ENCODE data around the gene TCP11.

The TCP11 gene

GRCh38 chr6:35078226-35078850, 62.8 kb downstream of the TCP11 start:
- H3K9me3 ChIP-seq (ENCODE audit: control insufficient read depth in 2 of 2, low read length in 2 of 2): no peaks in the 10 kb centered on the region
- no peak overlapping the region for H3K4me3 ChIP-seq (ENCODE audit: low read length in 2 of 2)
- no peak overlapping the region for H3K9ac ChIP-seq (ENCODE audit: low read depth in 1 of 2, low read length in 2 of 2)
- no peaks in the 10 kb centered on the region for H3K27me3 ChIP-seq (ENCODE audit: control insufficient read depth in 2 of 2, insufficient read depth in 2 of 2, low read length in 2 of 2)
- H3K36me3 ChIP-seq (ENCODE audit: control insufficient read depth in 2 of 2, insufficient read depth in 2 of 2, low read length in 2 of 2): peaks cover 43 to 49% of the 10 kb centered on the region in 2 donors
- no peak overlapping the region for H3K27ac ChIP-seq (ENCODE audit: low read depth in 2 of 2, low read length in 2 of 2)
- H3K4me1 ChIP-seq (ENCODE audit: control insufficient read depth in 2 of 2, insufficient read depth in 2 of 2, low read length in 2 of 2): peaks cover 2 to 3% of the 10 kb centered on the region in 2 donors

- H3K36me3 ChIP-seq (ENCODE audit: control insufficient read depth in 2 of 2, insufficient read depth in 2 of 2, low read length in 2 of 2): peaks cover 40 to 43% of the 10 kb centered on the region in 2 donors
These were observed 63.4 kb downstream of the TCP11 start for GRCh38 chr6:35077713-35078105.

GRCh38 chr6:35076997-35077712, 64.0 kb downstream of the TCP11 start:
- Histone ChIP-seq H3K27ac (ENCODE audit: low read depth in 2 of 2, low read length in 2 of 2) (no peak overlapping the region), H3K27me3 (ENCODE audit: control insufficient read depth in 2 of 2, insufficient read depth in 2 of 2, low read length in 2 of 2) (no peaks in the 10 kb centered on the region), H3K36me3 (ENCODE audit: control insufficient read depth in 2 of 2, insufficient read depth in 2 of 2, low read length in 2 of 2) (peaks cover 35 to 40% of the 10 kb centered on the region in 2 donors), H3K9ac (ENCODE audit: low read depth in 1 of 2, low read length in 2 of 2) (no peak overlapping the region), H3K4me1 (ENCODE audit: control insufficient read depth in 2 of 2, insufficient read depth in 2 of 2, low read length in 2 of 2) (peaks cover 2 to 3% of the 10 kb centered on the region in 2 donors), H3K9me3 (ENCODE audit: control insufficient read depth in 2 of 2, low read length in 2 of 2) (no peaks in the 10 kb centered on the region), H3K4me3 (ENCODE audit: low read length in 2 of 2) (no peak overlapping the region)

More at GRCh38 chr6:35077713-35078105, 63.4 kb downstream of the TCP11 start:
- no peak overlapping the region for H3K27ac ChIP-seq (ENCODE audit: low read depth in 2 of 2, low read length in 2 of 2)
- no peak overlapping the region for H3K9ac ChIP-seq (ENCODE audit: low read depth in 1 of 2, low read length in 2 of 2)
- H3K4me1 ChIP-seq (ENCODE audit: control insufficient read depth in 2 of 2, insufficient read depth in 2 of 2, low read length in 2 of 2): peaks cover 2 to 3% of the 10 kb centered on the region in 2 donors
- no peak overlapping the region for H3K4me3 ChIP-seq (ENCODE audit: low read length in 2 of 2)
- no peaks in the 10 kb centered on the region for H3K9me3 ChIP-seq (ENCODE audit: control insufficient read depth in 2 of 2, low read length in 2 of 2)
- H3K27me3 ChIP-seq (ENCODE audit: control insufficient read depth in 2 of 2, insufficient read depth in 2 of 2, low read length in 2 of 2): no peaks in the 10 kb centered on the region

GRCh38 chr6:35073766-35074471, 67.2 kb downstream of the TCP11 start:
- Histone ChIP-seq H3K36me3 (ENCODE audit: control insufficient read depth in 2 of 2, insufficient read depth in 2 of 2, low read length in 2 of 2) (peaks cover 19% of the 10 kb centered on the region in 2 donors), H3K27me3 (ENCODE audit: control insufficient read depth in 2 of 2, insufficient read depth in 2 of 2, low read length in 2 of 2) (no peaks in the 10 kb centered on the region), H3K4me1 (ENCODE audit: control insufficient read depth in 2 of 2, insufficient read depth in 2 of 2, low read length in 2 of 2) (no peaks in the 10 kb centered on the region), H3K4me3 (ENCODE audit: low read length in 2 of 2) (no peak overlapping the region), H3K9me3 (ENCODE audit: control insufficient read depth in 2 of 2, low read length in 2 of 2) (no peaks in the 10 kb centered on the region), H3K9ac (ENCODE audit: low read depth in 1 of 2, low read length in 2 of 2) (no peak overlapping the region), H3K27ac (ENCODE audit: low read depth in 2 of 2, low read length in 2 of 2) (no peak overlapping the region)

- H3K9ac ChIP-seq (ENCODE audit: low read depth in 1 of 2, low read length in 2 of 2): no peak overlapping the region
- H3K36me3 ChIP-seq (ENCODE audit: control insufficient read depth in 2 of 2, insufficient read depth in 2 of 2, low read length in 2 of 2): peaks cover 15% of the 10 kb centered on the region in 2 donors
- H3K4me1 ChIP-seq (ENCODE audit: control insufficient read depth in 2 of 2, insufficient read depth in 2 of 2, low read length in 2 of 2): no peaks in the 10 kb centered on the region
- H3K27ac ChIP-seq (ENCODE audit: low read depth in 2 of 2, low read length in 2 of 2): no peak overlapping the region
- H3K4me3 ChIP-seq (ENCODE audit: low read length in 2 of 2): no peak overlapping the region
- H3K27me3 ChIP-seq (ENCODE audit: control insufficient read depth in 2 of 2, insufficient read depth in 2 of 2, low read length in 2 of 2): no peaks in the 10 kb centered on the region
- no peaks in the 10 kb centered on the region for H3K9me3 ChIP-seq (ENCODE audit: control insufficient read depth in 2 of 2, low read length in 2 of 2)
These were observed 67.9 kb downstream of the TCP11 start for GRCh38 chr6:35073211-35073610.

- Histone ChIP-seq H3K27ac (ENCODE audit: low read depth in 2 of 2, low read length in 2 of 2) (no peak overlapping the region), H3K9ac (ENCODE audit: low read depth in 1 of 2, low read length in 2 of 2) (no peak overlapping the region), H3K4me3 (ENCODE audit: low read length in 2 of 2) (no peak overlapping the region), H3K4me1 (ENCODE audit: control insufficient read depth in 2 of 2, insufficient read depth in 2 of 2, low read length in 2 of 2) (no peaks in the 10 kb centered on the region), H3K36me3 (ENCODE audit: control insufficient read depth in 2 of 2, insufficient read depth in 2 of 2, low read length in 2 of 2) (peaks cover 13 to 16% of the 10 kb centered on the region in 2 donors), H3K9me3 (ENCODE audit: control insufficient read depth in 2 of 2, low read length in 2 of 2) (no peaks in the 10 kb centered on the region), H3K27me3 (ENCODE audit: control insufficient read depth in 2 of 2, insufficient read depth in 2 of 2, low read length in 2 of 2) (no peaks in the 10 kb centered on the region)
These were observed 68.5 kb downstream of the TCP11 start for GRCh38 chr6:35072698-35073055.

- no peak overlapping the region for H3K27ac ChIP-seq (ENCODE audit: low read depth in 2 of 2, low read length in 2 of 2)
- no peaks in the 10 kb centered on the region for H3K4me1 ChIP-seq (ENCODE audit: control insufficient read depth in 2 of 2, insufficient read depth in 2 of 2, low read length in 2 of 2)
- no peak overlapping the region for H3K9ac ChIP-seq (ENCODE audit: low read depth in 1 of 2, low read length in 2 of 2)
- no peaks in the 10 kb centered on the region for H3K27me3 ChIP-seq (ENCODE audit: control insufficient read depth in 2 of 2, insufficient read depth in 2 of 2, low read length in 2 of 2)
- H3K4me3 ChIP-seq (ENCODE audit: low read length in 2 of 2): no peak overlapping the region
- no peaks in the 10 kb centered on the region for H3K9me3 ChIP-seq (ENCODE audit: control insufficient read depth in 2 of 2, low read length in 2 of 2)
- H3K36me3 ChIP-seq (ENCODE audit: control insufficient read depth in 2 of 2, insufficient read depth in 2 of 2, low read length in 2 of 2): peaks cover 9 to 14% of the 10 kb centered on the region in 2 donors
These were observed 69.0 kb downstream of the TCP11 start for GRCh38 chr6:35072051-35072697.

GRCh38 chr6:35071347-35071994, 69.7 kb downstream of the TCP11 start:
- no peak overlapping the region for H3K4me3 ChIP-seq (ENCODE audit: low read length in 2 of 2)
- H3K9me3 ChIP-seq (ENCODE audit: control insufficient read depth in 2 of 2, low read length in 2 of 2): no peaks in the 10 kb centered on the region
- no peaks in the 10 kb centered on the region for H3K4me1 ChIP-seq (ENCODE audit: control insufficient read depth in 2 of 2, insufficient read depth in 2 of 2, low read length in 2 of 2)
- H3K9ac ChIP-seq (ENCODE audit: low read depth in 1 of 2, low read length in 2 of 2): no peak overlapping the region
- no peak overlapping the region for H3K27ac ChIP-seq (ENCODE audit: low read depth in 2 of 2, low read length in 2 of 2)
- no peaks in the 10 kb centered on the region for H3K27me3 ChIP-seq (ENCODE audit: control insufficient read depth in 2 of 2, insufficient read depth in 2 of 2, low read length in 2 of 2)
- H3K36me3 ChIP-seq (ENCODE audit: control insufficient read depth in 2 of 2, insufficient read depth in 2 of 2, low read length in 2 of 2): peaks cover 10 to 15% of the 10 kb centered on the region in 2 donors

- Histone ChIP-seq H3K9me3 (ENCODE audit: control insufficient read depth in 2 of 2, low read length in 2 of 2) (no peaks in the 10 kb centered on the region), H3K27me3 (ENCODE audit: control insufficient read depth in 2 of 2, insufficient read depth in 2 of 2, low read length in 2 of 2) (no peaks in the 10 kb centered on the region), H3K27ac (ENCODE audit: low read depth in 2 of 2, low read length in 2 of 2) (no peak overlapping the region), H3K4me3 (ENCODE audit: low read length in 2 of 2) (no peak overlapping the region), H3K4me1 (ENCODE audit: control insufficient read depth in 2 of 2, insufficient read depth in 2 of 2, low read length in 2 of 2) (no peaks in the 10 kb centered on the region), H3K36me3 (ENCODE audit: control insufficient read depth in 2 of 2, insufficient read depth in 2 of 2, low read length in 2 of 2) (peaks cover 22% of the 10 kb centered on the region in 2 donors), H3K9ac (ENCODE audit: low read depth in 1 of 2, low read length in 2 of 2) (no peak overlapping the region)
These were observed 71.0 kb downstream of the TCP11 start for GRCh38 chr6:35070111-35070510.
